ENCODE data around the gene IL23R.

Gene IL23R

GRCh38 chr1:67306547-67306946 lies 140.3 kb downstream of the IL23R start:
- peak overlapping the region; percentile 96 for H3K27ac Mint-ChIP-seq
- H3K27me3 Mint-ChIP-seq, result peaks cover 2% of the 10 kb centered on the region
- DNase-seq, result no peak
- H3K4me3 Mint-ChIP-seq, result peak overlapping the region; percentile 96
- no peaks in the 10 kb centered on the region for H3K9me3 Mint-ChIP-seq
- H3K36me3 Mint-ChIP-seq (ENCODE audit: low read depth), result peaks cover 36% of the 10 kb centered on the region
- H3K4me1 Mint-ChIP-seq (ENCODE audit: low read depth), result peaks cover 64% of the 10 kb centered on the region

- Mint-ChIP-seq H3K9me3 (no peaks in the 10 kb centered on the region), H3K27ac (peak within 1 kb of the TSS; percentile 98), H3K4me3 (peak within 1 kb of the TSS; percentile 96), H3K36me3 (ENCODE audit: low read depth) (peaks cover 45% of the 10 kb centered on the region), H3K4me1 (ENCODE audit: low read depth) (peaks cover 68% of the 10 kb centered on the region), H3K27me3 (peaks cover 2% of the 10 kb centered on the region)
- DNase-seq, result peak; percentile 75
Measured at GRCh38 chr1:67307251-67308060, 141.2 kb downstream of the IL23R start, which contains the start of gene IL12RB2. TSS of gene IL12RB2 (plus strand) at chr1:67307873. CDS start at chr1:67320369, 12,496 bp downstream.

- Mint-ChIP-seq H3K9me3 (no peaks in the 10 kb centered on the region), H3K27ac (peak overlapping the region; percentile 98), H3K4me3 (peak overlapping the region; percentile 96), H3K27me3 (peaks cover 2% of the 10 kb centered on the region), H3K4me1 (ENCODE audit: low read depth) (peaks cover 68% of the 10 kb centered on the region), H3K36me3 (ENCODE audit: low read depth) (peaks cover 52% of the 10 kb centered on the region)
- peak; percentile 66 for DNase-seq
Measured at GRCh38 chr1:67308136-67308535, 141.9 kb downstream of the IL23R start.

Data from activated T-cell treated with anti-CD3 and anti-CD28 coated beads, Interleukin-2, amount 50 U/mL, for 24 hours (primary cell).